Astrocyte of the cerebellum (primary cell): ENCODE data around the gene ALPL.

ENCODE experiments used
- DNase-seq: peaks from one replicate; pipeline ENCODE4 v3.0.0-alpha.2; 2011; ENCODE audit warnings: low read depth
- H3K4me3 ChIP-seq: 2 replicates; pipeline ENCODE4 v1.5.1; 2011; ENCODE audit warnings: mild to moderate bottlenecking, low read depth, low read length, moderate library complexity
- in situ Hi-C: cut with HindIII; loops from 2 replicates; pipeline ENCODE4 v1.10.0; 2017; ENCODE audit warnings: low sequenced_read_pairs
- TF ChIP-seq, protein P1 (sequence below): IDR thresholded peaks from 2 replicates; pipeline ENCODE4 v1.5.1; 2012; ENCODE audit warnings: low read length, low read depth, moderate library complexity, mild to moderate bottlenecking; ENCODE audit errors: missing control alignments

ALPL gene

DNA sequence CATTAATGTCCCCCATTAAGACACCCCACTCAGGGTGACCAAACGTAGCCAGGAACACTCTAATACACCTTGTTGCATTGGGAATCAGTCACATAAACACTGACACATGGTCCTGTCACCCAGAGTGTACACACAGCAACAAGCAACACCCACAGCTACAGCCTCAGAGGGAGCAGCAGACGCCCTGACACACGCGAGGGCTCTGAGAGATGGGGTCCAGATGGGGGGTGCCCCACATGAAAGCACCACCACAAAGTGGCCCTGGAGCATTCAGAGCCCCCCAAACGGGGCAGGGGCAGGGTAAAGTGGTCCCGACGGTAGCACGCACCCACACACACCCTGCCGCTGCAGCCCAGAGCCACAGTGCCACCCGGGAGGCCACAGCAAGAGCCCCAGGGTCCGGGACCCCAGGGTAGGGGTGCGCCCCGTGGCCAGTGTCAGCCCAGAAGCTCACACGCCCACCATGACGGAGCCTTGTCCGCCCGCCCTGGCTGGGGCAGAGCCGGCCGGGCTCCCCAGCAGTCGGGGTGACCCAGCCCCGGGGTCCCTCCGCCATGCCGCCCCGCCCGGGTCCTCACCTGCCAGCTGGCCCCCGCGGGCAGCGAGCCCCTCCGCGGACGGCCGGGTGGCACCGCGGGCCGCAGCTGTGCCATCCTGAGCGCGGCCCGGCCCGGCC, 112.7 kb downstream of the ALPL start:
- H3K4me3 ChIP-seq = no peak overlapping the region

DNA sequence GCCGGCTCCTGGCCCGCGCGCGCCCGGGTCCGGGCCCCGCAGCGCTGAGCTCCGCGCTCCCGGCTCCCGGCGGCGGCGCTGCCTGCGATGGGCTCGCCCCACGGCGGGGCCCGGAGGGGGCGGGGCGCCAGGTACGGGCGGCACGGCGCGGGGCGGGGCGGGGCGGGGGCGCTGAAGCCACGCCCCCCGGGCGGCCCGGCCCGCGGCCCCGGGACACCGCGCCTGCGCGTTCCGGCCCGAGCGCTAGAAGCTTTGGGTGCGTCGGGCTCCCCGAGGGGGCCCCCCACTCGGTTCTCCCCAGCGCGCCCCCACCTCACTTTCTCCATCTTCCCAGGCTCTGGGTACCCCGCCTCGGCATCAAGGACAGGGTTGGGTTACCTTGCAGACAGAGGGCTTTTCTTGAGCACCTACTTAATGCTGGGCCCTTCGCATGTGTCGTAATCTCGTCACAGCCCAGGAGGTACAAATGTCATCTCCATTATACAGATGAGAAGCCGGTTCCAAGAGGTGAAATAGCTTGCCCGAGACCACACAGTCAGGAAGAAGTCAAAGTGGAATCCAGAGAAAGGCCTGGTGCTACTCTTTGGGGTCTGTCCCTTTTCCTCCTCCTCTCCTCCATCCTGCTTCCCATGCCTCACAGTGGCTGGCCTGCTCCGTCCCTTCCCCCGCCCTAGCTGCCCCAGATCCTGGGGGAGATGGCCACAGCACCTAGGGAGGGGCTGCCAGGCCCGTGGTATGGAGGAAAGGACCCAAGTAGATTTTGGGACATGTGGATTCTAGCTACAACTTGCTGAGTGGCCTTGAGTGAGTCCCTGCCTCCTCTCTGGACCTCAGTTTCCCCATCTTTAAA, 113.5 kb downstream of the ALPL start:
- TF ChIP-seq, protein P1, sequence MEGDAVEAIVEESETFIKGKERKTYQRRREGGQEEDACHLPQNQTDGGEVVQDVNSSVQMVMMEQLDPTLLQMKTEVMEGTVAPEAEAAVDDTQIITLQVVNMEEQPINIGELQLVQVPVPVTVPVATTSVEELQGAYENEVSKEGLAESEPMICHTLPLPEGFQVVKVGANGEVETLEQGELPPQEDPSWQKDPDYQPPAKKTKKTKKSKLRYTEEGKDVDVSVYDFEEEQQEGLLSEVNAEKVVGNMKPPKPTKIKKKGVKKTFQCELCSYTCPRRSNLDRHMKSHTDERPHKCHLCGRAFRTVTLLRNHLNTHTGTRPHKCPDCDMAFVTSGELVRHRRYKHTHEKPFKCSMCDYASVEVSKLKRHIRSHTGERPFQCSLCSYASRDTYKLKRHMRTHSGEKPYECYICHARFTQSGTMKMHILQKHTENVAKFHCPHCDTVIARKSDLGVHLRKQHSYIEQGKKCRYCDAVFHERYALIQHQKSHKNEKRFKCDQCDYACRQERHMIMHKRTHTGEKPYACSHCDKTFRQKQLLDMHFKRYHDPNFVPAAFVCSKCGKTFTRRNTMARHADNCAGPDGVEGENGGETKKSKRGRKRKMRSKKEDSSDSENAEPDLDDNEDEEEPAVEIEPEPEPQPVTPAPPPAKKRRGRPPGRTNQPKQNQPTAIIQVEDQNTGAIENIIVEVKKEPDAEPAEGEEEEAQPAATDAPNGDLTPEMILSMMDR = no peak
- peak overlapping the region; percentile 26 for H3K4me3 ChIP-seq
- in situ Hi-C loops = no loop called here
- DNase-seq = no peak

More for the DNA sequence above, 112.7 kb downstream of the ALPL start:
- TF ChIP-seq, protein P1 = no peak
- DNase-seq = no peak
- in situ Hi-C loops = no loop called here

DNA sequence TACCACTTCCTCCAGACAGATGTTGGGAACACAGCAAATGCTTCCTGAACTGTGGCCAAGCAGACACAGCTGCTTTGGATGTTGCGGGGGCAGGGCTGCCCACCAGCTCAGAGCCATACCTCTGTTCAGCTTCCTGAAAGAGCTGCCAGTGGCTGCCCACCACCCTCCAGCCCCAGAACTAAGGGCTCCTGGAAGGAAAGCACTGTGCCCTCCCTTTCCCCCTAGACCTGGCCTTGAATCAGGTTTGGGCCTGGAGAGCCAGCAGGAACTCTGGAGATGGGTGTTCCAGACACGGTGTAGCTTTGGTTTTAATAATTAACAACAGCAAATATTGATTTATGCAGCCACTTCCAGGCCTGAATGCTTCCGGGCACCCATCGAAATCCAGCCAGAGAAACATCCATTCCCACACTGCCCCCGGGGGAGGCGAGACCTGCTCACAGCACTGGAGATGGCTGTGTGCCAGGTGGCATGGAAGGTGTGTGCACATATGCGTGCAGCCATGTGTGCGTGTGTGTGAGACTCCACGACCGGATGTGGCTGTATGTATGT, 114.3 kb downstream of the ALPL start:
- no peak for DNase-seq
- TF ChIP-seq, protein P1 = no peak
- in situ Hi-C loops = no loop called here
- no peak overlapping the region for H3K4me3 ChIP-seq

DNA sequence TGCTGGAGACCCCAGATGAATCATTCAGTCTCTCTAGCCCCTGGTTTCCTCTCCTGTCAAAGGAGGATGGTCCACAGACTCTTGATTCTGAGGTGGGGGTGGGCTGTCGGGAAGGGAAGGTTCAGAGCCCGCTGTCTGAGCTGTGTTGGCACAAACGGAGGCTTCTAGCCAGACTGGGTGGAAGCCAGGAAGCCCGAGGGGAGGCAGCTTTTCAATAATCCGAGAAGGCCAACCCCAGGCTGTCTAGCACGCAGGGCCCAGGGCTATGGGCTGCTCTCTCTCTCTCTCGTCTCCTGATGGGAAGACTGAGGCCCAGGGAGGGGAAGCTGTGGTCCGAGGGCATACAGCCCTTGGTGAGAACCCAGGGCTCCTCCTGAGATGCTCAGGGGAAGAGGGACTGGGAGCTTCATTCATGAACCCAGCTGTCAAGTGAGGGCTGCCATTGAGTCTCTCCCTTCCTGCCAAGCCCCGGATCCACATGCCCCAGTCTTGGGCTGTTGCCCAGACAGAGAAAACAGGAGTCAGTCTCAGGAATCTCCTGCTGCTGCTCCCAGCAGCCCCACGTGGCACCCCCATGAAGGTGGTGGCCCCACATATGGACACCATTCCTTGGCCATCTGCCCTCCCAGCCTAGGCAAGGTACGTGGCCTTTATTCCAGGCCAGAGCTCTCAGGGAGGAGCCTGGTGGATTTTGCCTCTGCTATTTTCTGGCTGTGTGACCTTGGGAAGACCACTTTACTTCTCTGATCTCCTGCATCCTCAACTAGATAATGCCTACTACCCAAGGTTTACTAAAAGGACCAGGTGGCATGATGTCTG, 115.6 kb downstream of the ALPL start:
- TF ChIP-seq, protein P1 = no peak
- no peak overlapping the region for H3K4me3 ChIP-seq
- in situ Hi-C loops = no loop called here
- DNase-seq = no peak

DNA sequence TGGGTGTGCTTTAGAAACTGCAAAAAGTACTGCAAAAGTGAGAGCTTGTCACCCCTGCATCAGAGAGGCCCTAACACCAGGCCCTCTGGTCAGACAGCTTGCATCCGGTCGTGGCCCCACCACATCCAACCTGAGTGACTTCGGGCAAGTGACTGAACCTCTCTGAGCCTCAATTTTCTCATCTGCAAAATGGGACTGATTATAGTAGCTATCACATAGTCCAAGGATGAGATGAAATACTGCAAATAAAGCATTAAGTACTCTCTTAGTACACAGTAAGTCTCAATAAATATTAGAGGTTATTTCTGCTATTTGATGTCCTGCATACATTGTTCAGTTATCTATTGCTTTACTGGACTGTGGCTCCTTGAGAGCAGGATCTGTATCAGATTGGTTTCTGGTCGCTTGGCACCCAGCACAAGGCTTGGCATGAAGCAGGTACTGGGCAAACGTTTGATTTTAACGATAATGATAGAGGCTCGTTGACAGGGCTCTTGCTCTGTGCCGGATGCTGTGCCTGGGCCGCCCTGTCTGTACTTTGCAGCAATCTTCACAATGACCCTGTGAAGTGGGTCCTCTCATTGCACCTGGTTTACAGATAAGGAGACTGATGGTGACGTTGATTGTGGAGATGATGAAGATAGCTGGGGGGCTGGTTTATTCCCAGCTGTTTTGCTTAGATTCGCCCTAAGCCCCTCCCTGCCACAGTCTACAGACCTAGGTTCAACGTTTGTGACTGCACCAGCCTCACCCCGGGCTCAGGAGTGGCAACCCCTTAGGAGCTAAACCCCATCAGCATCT, 116.4 kb downstream of the ALPL start:
- H3K4me3 ChIP-seq = no peak overlapping the region
- DNase-seq = no peak
- TF ChIP-seq, protein P1 = no peak
- in situ Hi-C loops = no loop called here
